Right renal pelvis (tissue), 4 donors: ENCODE results near the gene ANKRD11. TPM values are rescaled to one million over a fixed set of nuclear protein-coding genes. Genes with fewer than 3 reads are reported as not detected.
"Not testable (repeated sequence)": the region's sequence is repeated elsewhere in the genome, so short reads cannot be mapped to it uniquely, and the experiment has no call there.

Experiments
- DNase-seq, 4 donors: peaks; one replicate each; pipeline ENCODE4 v3.0.0-alpha.2; 2013; ENCODE audit warnings: low read depth in 4 of 4, low spot score in 3 of 4, missing footprints in 1 of 4
- polyA plus RNA-seq, 4 donors: library from polyadenylated mRNA; unstranded; fragments of 120-200 nt; gene quantifications; one replicate each; pipeline ENCODE4 v1.2.1, GENCODE V29; 2013; ENCODE audit not compliant: insufficient read length in 4 of 4

ANKRD11 gene
- polyA plus RNA-seq, 4 donors: 90.2 to 101 (median 96.6) TPM

DNA sequence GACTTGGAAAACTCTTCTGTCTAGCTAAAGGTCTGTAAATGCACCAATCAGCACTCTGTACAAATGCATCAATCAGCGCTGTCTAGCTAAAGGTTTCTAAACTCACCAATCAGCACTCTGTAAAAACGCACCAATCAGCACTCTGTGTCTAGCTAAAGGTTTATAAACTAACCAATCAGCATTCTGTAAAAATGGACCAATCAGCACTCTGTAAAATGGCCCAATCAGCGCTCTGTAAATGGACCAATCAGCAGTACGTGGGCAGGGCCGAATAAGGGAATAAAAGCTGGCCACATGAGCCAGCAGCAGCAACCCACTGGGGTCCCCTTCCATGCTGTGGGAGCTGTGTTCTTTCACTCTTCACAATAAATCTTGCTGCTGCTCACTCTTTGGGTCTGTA is 55.3 kb downstream of the ANKRD11 start:
- not testable (repeated sequence) for DNase-seq

DNA sequence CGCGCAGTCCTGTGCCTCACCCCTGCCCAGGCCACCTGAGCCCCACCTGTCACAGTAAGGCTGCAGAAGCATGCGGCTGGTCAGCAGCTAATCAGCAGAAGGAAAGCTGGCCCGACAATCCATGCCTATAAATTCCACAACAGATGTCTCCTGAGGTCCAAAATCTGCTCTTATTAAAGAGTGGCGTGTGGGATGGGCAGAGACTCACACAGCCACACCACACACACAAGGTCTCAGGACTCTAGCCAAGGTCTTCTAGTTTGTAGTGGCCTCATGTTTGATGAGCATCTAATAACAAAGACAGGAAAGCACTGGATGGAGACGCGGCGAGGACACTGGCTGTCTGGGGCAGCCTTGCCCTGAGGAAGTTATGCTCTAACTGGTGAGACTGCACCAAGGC is 55.9 kb downstream of the ANKRD11 start:
- DNase-seq: no peak

DNA sequence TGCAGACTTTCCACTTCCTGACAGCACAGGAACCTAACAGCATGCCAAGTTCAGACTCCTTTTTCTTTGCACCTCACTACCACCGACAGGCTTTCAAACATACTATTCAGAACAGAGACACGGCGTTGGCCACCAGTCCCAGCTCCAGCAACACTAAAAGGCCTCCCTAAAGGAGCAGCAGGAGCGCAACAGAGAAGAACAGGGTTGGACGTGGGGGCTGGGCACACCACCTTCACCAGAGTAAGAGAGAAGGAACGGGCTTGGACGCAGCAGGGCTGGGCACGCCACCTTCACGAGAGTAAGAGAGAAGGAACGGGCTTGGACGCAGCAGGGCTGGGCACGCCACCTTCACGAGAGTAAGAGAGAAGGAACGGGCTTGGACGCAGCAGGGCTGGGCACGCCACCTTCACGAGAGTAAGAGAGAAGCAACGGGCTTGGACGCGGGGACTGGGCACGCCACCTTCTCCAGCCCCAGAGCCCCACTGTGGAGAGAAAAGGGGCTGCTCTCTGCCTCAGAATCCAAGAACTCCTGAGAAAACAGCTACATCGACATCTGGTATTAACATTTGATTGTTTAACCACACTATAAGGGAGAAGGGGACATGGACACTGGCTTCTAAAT is 56.9 kb downstream of the ANKRD11 start:
- DNase-seq: not testable (repeated sequence)

DNA sequence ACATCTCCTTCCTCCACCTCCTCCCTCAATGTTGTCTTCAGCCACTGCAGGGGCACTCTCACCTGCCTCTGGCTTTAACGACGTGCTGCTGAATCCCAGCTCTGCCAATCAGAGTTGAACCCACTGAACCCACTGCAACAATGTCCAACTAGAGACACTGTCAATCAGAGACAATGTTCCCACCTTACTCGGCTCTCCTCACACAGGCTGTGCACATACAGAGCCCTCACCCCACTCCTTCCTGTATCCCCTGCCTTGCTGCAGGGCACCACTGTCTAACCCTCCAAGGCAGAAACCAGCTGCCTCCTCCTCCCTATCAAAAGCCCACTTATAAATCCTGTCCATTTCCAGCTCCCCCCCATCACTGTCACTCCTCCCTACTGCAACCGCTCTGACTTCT is 58.7 kb downstream of the ANKRD11 start:
- no peak for DNase-seq

DNA sequence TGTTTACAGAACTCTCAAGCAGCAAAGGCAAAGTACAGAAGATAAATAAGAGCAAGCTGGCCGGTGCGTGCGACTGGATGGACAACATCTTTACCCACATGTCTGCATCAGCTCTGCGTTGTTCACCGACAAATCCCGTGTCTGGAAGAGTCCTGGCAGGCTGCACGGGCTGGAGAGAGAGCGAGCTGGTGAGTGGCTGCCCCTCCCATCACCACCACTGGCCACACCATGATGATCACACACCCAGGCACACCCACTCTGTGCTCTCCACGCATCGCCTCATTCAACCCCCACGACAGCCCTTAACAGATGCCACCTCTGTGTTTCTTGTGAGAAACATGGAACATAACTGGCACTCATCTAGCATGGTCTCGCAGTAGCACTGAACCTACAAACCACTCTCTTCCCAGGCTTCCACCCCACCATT is 59.2 kb downstream of the ANKRD11 start:
- DNase-seq: no peak

DNA sequence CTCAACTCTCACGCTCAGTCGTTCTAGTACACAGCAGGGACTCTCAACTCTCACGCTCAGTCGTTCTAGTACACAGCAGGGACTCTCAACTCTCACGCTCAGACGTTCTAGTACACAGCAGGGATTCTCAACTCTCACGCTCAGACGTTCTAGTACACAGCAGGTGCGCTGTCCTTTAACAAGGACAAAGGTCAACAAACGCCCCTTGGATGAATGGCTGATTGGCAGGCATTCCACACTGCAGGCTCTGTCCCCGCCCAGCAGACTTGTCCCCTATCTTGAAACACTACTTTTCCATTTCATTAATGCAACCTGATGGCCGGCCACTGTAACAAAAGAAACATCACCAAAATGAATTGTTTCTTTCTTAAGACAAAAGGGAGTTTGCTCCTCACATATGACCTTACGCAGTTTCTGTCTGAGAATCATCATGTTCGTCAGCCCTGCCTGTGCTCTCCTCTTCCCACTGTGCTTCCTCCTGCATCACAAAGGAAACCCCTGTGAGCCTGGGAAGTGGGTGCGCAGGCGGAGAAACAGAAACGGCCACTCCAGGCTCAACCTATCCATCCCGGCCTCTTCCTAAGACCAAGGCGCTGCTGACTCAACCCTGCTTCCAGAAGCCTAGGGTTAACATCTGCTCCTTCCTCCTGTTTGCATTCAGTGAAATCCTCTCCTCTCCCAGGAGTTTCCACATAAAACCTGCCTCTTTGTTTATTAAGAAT is 59.8 kb downstream of the ANKRD11 start:
- DNase-seq: no peak

DNA sequence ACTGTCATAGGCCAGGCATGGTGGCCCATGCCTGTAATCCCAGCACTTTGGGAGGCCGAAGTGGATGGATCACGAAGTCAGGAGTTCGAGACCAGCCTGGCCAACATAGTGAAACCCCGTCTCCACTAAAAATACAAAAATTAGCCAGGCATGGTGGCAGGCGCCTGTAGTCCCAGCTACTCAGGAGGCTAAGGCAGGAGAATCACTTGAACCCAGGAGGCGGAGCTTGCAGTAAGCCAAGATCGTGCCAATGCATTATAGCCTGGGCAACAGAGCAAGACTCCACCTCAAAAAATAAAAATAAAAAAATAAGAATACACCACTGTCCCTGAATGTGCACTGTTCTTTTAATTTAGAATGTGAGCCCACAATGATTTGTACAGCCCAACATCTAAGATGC is 61.8 kb downstream of the ANKRD11 start:
- DNase-seq: not testable (repeated sequence)

DNA sequence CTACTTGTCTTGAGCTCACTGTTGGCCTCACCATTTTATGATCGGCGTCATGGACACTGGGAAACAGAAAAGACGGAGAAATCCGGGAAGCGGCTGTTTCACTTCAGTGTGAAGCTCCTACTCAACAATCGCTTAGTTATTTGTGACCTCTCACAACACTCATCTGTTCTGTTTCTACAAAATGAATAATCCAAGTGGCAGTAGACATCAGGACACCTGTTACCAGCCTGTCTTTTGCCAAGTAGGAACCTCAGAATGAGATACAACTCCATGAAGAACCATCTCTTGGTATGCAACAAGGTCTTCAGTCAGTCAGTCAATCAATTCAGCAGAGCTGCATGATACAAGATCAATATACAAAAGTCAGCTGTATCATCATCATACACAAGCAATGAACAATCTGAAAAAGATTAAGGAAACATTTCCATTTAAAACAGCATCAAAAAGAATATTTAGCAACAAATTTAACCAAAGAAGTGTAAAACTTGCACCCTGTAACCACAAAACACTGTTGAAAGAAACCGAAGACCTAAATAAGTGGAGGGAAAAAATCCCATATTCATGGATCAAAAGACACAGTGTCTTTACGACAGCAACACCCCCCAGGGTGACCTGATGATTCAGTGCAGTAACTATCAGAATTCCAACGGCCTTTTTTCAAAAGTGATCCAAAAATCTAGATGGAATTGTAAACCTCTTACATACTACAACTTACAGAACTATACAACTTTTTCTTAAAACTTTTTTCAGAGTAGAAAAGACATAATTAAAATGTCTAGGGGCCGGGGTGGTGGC is 63.4 kb downstream of the ANKRD11 start:
- DNase-seq: no peak

DNA sequence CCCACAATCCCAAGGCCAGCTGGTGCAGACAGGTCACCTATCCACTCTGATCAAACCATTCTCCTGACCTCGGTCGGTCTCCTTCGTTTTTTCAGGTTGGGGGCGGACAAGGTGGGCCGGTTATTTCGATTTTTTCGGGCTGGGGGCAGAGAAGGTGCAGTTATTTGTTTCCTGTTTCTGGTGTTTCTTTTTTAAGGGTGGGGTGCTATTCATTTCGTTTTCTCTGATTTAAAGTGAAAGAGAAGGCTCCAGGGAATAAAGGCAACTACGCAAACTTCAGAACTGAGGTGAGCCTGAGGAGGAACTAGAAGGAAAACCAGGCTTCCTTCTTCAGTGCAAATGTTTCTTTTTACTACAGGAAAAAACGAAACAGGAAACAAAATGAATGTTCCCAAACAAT is 64.8 kb downstream of the ANKRD11 start:
- DNase-seq: no peak

DNA sequence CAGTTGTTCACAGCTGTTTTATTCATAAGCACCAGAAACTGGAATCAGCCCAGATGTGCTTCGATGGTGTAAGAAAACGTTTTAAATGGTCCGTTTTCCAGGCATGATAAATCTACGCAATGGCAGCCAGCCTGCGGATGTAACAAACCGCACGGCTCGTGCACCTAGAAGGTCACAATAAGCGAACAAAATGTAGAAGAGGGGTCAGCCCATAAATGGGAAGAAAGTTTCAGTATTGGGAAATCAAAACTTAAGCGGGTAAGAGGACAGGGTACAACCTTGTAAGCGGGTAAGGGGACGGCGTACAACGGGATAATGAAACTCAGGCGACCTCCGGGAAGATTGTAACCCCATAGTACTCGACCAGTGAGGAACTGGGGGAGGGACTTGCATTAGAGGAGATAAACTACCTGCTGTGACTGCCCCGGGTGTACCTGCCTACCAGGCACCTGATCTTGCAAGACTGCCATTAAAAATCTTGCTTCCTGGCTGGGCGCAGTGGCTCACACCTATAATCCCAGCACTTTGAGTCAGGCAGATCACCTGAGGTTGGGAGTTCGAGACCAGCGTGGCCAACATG is 66.6 kb downstream of the ANKRD11 start:
- no peak for DNase-seq

DNA sequence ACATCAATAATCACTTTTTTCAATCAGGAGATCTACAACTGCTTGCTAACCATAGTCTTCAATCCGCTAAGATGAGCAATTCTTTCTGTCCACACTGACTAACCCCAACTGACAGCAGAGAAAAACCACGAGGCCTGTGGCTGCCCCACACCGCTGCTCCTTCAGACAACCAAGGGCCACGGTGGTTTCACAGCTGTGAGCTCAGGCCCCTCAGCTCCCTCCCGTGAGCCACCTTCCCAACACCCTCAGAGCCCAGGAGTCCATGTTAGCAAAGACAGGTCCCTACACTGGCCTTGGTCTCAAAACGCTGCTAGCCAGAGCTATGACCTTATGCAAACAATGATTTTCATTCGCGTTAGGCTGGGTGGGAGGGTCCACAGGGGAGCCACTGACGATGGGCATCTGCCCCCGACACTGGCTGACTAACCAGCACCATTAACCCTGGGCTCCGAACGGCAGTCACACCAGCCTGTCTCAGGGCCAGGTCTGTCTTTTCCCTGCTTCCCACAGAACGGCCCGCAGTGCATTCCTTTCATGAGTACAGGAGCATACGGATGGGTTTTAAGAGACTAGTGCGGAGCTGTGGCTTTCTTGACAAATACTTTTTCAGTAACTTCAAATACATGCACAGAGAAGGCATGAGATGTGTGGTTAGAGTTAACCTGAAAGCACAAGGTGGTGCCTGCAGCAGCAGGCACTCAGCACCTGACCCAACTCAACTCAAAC is 67.3 kb downstream of the ANKRD11 start:
- no peak for DNase-seq

DNA sequence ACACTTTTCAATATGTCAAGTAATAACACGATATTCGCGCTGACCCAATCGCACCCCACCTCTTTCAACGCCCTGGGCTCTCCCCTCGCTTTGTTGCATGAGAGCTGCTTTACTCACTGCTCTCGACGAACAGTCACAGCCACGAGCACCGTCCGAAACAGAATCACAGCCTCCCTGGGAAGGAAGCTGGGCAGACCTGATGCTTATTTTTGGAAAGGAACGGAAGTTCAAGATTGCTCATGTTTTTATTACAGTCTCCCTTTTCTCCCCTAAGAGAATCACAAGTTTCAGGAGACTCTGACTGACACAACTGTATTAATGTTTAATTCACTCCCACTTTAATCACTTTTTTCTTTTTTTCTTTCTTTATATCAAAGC is 67.8 kb downstream of the ANKRD11 start:
- DNase-seq: no peak

DNA sequence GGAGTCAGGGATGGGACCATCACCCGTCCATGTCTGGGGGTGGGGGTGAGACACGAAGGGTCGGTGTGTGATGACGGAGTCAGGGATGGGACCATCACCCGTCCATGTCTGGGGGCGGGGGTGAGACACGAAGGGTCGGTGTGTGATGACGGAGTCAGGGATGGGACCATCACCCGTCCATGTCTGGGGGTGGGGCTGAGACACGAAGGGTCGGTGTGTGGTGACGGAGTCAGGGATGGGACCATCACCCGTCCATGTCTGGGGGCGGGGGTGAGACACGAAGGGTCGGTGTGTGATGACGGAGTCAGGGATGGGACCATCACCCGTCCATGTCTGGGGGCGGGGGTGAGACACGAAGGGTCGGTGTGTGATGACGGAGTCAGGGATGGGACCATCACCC is 69.1 kb downstream of the ANKRD11 start:
- not testable (repeated sequence) for DNase-seq

DNA sequence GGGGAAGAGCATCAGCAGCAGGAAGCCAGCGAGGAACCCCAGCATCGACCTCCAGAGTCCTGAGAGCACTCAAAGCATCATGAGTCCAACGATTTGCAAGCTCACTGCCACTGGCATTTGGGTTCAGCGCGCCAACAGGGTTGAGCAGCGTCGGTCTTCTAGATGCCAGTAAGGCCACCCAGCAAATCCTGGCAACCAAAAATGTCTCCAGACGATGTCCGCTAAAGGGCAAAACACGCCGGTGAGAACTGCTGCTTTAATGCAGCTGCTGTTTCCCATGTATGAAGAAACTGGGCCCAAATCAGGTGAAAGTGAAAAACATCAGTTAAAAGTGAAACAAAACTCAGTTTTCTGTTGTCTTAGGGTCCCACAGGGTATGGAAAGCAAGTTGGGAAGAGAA is 70.2 kb downstream of the ANKRD11 start:
- no peak for DNase-seq

DNA sequence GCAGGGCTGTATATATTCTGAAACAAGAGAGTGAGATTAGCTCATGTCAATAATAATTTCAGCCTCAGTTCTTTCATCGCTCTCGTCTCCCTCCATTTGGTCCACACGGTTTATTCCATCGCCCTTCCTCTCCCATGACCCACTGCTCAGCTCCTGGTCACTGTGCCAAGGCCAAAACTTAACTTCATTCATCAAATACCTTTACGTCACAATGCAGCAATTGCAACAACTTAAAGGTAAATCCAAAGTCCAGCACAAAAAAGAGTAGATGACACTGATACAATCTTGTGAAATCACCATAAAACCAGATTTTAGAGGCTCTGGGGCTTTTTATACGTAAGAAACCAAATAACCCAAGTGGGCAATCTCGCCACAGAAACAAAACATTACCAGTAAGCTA is 72.0 kb downstream of the ANKRD11 start:
- DNase-seq: no peak

DNA sequence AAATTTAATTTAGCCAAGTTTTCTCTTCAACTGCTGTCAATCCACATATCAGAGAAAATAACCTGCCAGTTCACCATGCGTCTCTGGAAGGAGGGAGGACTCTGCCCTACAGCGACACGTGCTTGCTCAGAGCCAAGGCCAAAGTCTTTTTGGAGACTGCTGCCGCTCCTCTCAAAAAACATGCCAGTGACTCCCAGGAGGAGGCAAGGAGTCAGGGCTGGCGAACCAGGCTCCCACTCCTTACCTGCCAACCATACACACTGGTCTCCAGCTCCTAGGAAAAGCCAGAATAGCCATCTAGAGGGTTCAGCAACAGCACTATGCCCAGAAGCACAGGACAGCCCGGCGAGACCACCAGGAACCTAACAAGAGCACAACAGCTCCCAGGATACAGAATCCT is 73.0 kb downstream of the ANKRD11 start:
- no peak for DNase-seq

DNA sequence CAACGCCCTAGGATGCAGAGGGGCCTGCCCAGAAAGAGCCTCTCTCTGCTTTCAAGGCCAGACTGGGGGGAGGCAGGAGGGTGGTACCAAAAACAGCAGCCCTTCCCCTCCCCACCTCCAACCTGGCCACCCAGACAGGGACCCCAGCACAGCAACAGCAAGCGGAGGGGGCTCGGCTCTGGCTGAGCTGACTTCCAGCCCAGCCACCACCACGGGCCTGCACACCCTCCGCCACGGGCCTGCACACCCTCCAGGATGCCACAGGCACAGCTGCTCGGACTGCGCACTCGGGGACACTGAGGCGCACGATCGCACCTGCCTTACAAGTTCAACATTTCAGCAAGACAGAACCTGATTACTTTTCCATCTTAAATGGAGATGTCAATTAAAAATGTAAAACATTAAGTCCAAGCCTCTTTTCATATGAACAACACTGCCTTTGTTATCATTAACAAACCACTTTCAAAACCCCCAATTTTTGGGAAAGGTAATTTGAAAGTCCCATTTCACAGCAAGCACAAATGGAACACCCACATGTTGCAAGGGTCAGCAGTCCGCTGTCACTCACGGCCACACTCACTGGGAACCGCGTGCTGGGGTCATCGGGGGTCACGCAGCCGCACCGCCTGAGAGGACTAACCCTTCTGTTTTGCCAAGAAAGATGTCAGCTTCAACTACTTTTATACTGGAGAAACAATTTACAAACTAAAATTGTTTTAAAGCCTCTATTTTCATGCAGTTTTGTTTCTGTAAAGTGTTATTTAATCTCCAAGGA is 76.4 kb downstream of the ANKRD11 start:
- no peak for DNase-seq

DNA sequence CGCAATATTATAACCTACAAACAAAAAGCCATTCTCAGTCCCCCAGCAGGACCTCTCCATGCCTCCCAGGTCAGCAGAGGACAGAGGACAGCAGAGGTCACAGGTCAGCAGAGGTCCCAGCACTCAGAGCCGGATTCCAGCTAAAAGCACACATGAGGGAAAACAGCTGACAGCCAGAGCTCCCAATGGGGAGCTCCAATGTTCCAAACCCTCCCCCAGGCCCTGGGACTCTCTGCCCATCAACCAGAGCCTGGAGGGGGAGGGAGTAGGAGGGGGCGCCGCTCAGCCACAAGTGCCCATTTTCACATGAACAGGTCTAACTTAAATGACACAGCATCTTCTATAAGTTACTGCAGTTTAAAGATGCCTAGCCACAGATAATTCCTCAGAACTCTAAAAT is 77.5 kb downstream of the ANKRD11 start:
- DNase-seq: no peak

DNA sequence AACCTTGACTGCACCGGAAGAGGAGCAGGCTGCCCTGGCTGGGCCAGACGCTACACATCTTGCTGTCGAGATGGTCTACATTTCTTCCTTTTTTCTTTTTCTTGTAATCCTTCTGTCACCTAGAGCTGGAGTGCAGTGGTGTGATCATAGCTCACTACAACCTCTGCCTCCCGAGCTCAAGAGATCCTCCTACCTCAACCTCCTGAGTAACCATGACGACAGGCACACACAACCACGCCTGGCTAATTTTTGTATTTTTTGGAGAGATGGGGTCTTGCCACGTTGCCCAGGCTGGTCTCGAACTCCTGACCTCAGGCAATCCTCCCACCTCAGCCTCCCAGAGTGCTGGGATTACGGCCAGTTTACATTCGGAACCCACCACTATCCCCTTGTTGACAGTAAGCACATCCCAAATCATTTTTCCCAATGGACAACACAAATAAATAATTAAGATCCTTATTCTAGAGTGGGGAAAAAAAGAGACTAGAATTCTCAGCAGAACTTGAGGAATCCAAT is 79.0 kb downstream of the ANKRD11 start:
- DNase-seq: no peak
